Peyer's patch (tissue), 4 donors: ENCODE results near the gene ANKRD22. TPM values are rescaled to one million over a fixed set of nuclear protein-coding genes. Genes with fewer than 3 reads are reported as not detected.

Source experiments
- DNase-seq, 3 donors: peaks; one replicate each; pipeline ENCODE4 v3.0.0-alpha.2; 2017 to 2019
- H3K27ac ChIP-seq, 4 donors: fragments of 200-600 bp; sonication (generic); one replicate each; pipeline ENCODE4 v1.5.1; 2016 to 2019
- H3K27me3 ChIP-seq, 2 donors: fragments of 200-600 bp; sonication (generic); one replicate each; pipeline ENCODE4 v1.5.1; 2019
- H3K36me3 ChIP-seq, 3 donors: fragments of 200-600 bp; sonication (generic); one replicate each; pipeline ENCODE4 v1.5.1; 2016 to 2019
- H3K4me1 ChIP-seq, 4 donors: fragments of 200-600 bp; sonication (generic); one replicate each; pipeline ENCODE4 v1.5.1; 2016 to 2019
- H3K4me3 ChIP-seq, 4 donors: fragments of 200-600 bp; sonication (generic); 1 replicate in 3 of 4; 2 replicates in 1 of 4; pipeline ENCODE4 v1.5.1; 2016 to 2019; ENCODE audit warnings: mild to moderate bottlenecking in 1 of 4
- H3K9me3 ChIP-seq, 4 donors: fragments of 200-600 bp; sonication (generic); one replicate each; pipeline ENCODE4 v1.5.1; 2016 to 2019; ENCODE audit warnings: mild to moderate bottlenecking in 1 of 4
- CTCF ChIP-seq, 6 experiments: fragments of 450-650 bp in 4 of 6; fragments of 200-600 bp in 2 of 6; sonication (generic) in 1 of 6; IDR thresholded peaks; one replicate each; pipeline ENCODE4 v1.5.1; 2017 to 2019; ENCODE audit warnings: antibody characterized with exemption in 6 of 6, mild to moderate bottlenecking in 3 of 6, moderate library complexity in 1 of 6
- POLR2A ChIP-seq, 2 donors: fragments of 450-650 bp; IDR thresholded peaks; one replicate each; pipeline ENCODE4 v1.5.1; 2017; ENCODE audit warnings: antibody characterized with exemption in 2 of 2, mild to moderate bottlenecking in 2 of 2, moderate library complexity in 2 of 2
- total RNA-seq, 4 donors: library from RNA; depleted of rRNA; stranded (reverse); fragments of >200 nt; gene quantifications; one replicate each; pipeline ENCODE4 v1.1.0, GENCODE V29; 2016

Gene ANKRD22
- total RNA-seq, 4 donors from 2014 or later, result 0.70 to 1.5 (median 1.1) TPM; not detected in 1

GRCh38 chr10:88809621-88810020, 42.0 kb downstream of the ANKRD22 start:
- Histone ChIP-seq H3K36me3 (no peaks in the 10 kb centered on the region), H3K4me1 (no peaks in the 10 kb centered on the region), H3K4me3 (no peak overlapping the region), H3K27me3 (no peaks in the 10 kb centered on the region), H3K27ac (no peak overlapping the region), H3K9me3 (no peaks in the 10 kb centered on the region)
- DNase-seq, result no peak
- TF ChIP-seq CTCF (IDR thresholded peaks at IDR 0.05), result no peak
- TF ChIP-seq POLR2A (IDR thresholded peaks at IDR 0.05), result no peak

GRCh38 chr10:88805924-88806323, 45.7 kb downstream of the ANKRD22 start:
- H3K27me3 ChIP-seq, result no peaks in the 10 kb centered on the region
- no peaks in the 10 kb centered on the region for H3K4me1 ChIP-seq
- H3K27ac ChIP-seq, result no peak overlapping the region
- no peak for TF ChIP-seq POLR2A (IDR thresholded peaks at IDR 0.05)
- H3K4me3 ChIP-seq, result no peak overlapping the region
- no peak for DNase-seq
- H3K9me3 ChIP-seq, result no peaks in the 10 kb centered on the region
- H3K36me3 ChIP-seq, result no peaks in the 10 kb centered on the region

GRCh38 chr10:88805361-88805760, 46.3 kb downstream of the ANKRD22 start:
- H3K4me3 ChIP-seq, result no peak overlapping the region
- H3K36me3 ChIP-seq, result no peaks in the 10 kb centered on the region
- no peak overlapping the region for H3K27ac ChIP-seq
- no peaks in the 10 kb centered on the region for H3K4me1 ChIP-seq
- H3K9me3 ChIP-seq, result no peaks in the 10 kb centered on the region
- TF ChIP-seq CTCF (IDR thresholded peaks at IDR 0.05), result no peak
- no peak for TF ChIP-seq POLR2A (IDR thresholded peaks at IDR 0.05)
- no peak for DNase-seq
- H3K27me3 ChIP-seq, result no peaks in the 10 kb centered on the region

GRCh38 chr10:88804083-88804812, 47.4 kb downstream of the ANKRD22 start:
- Histone ChIP-seq H3K4me3 (no peak overlapping the region), H3K36me3 (no peaks in the 10 kb centered on the region), H3K9me3 (no peaks in the 10 kb centered on the region), H3K27ac (no peak overlapping the region), H3K4me1 (no peaks in the 10 kb centered on the region), H3K27me3 (no peaks in the 10 kb centered on the region)
- no peak for DNase-seq
- TF ChIP-seq CTCF (IDR thresholded peaks at IDR 0.05), result no peak
- no peak for TF ChIP-seq POLR2A (IDR thresholded peaks at IDR 0.05)

- no peaks in the 10 kb centered on the region for H3K4me1 ChIP-seq
- no peaks in the 10 kb centered on the region for H3K9me3 ChIP-seq
- no peak overlapping the region for H3K27ac ChIP-seq
- no peak for DNase-seq
- H3K4me3 ChIP-seq, result no peak overlapping the region
- no peaks in the 10 kb centered on the region for H3K36me3 ChIP-seq
- H3K27me3 ChIP-seq, result no peaks in the 10 kb centered on the region
- TF ChIP-seq POLR2A (IDR thresholded peaks at IDR 0.05) (no peak), CTCF (IDR thresholded peaks at IDR 0.05) (no peak)
These were observed 48.0 kb downstream of the ANKRD22 start for GRCh38 chr10:88803641-88804040.

GRCh38 chr10:88802523-88803285, 48.9 kb downstream of the ANKRD22 start, which contains the start of gene LIPM:
TSS of gene LIPM (plus strand) at chr10:88802730. CDS start at chr10:88802897, 167 bp downstream.
- Histone ChIP-seq H3K4me3 (no peak within 1 kb of the TSS), H3K4me1 (no peaks in the 10 kb centered on the region), H3K9me3 (no peaks in the 10 kb centered on the region), H3K27ac (no peak within 1 kb of the TSS), H3K27me3 (no peaks in the 10 kb centered on the region), H3K36me3 (no peaks in the 10 kb centered on the region)
- no peak for DNase-seq
- TF ChIP-seq POLR2A (IDR thresholded peaks at IDR 0.05), result no peak
- TF ChIP-seq CTCF (IDR thresholded peaks at IDR 0.05), result no peak
